HepG2 (cell line): ENCODE data around the gene SMARCB1. TPM values are rescaled to one million over a fixed set of nuclear protein-coding genes. Genes with fewer than 3 reads are reported as not detected.

ENCODE experiments used
- CHD2 ChIP-seq: IDR thresholded peaks from 2 replicates; pipeline ENCODE4 v1.6.1; 2011; ENCODE audit warnings: low read depth, low read length, improper control_type of control experiment
- FOSL2 ChIP-seq: sonication (generic); formaldehyde crosslinking; IDR thresholded peaks from 2 replicates; pipeline ENCODE4 v1.4.0; 2020; ENCODE audit warnings: missing genetic modification reagents
- GATA4 ChIP-seq: sonication (generic); IDR thresholded peaks from 2 replicates; pipeline ENCODE4 v1.6.1; 2016; ENCODE audit warnings: antibody characterized with exemption, low read depth, borderline replicate concordance
- HCFC1 ChIP-seq: fragments of 150-350 bp; IDR thresholded peaks from 2 replicates; pipeline ENCODE4 v1.6.1; 2014; ENCODE audit warnings: low read depth, low read length
- HNF4A ChIP-seq: sonication (generic); formaldehyde crosslinking; IDR thresholded peaks from 2 replicates; pipeline ENCODE4 v1.4.0; 2020; ENCODE audit warnings: missing genetic modification reagents
- HNF4G ChIP-seq, 2 experiments: sonication (generic) in 1 of 2; formaldehyde crosslinking in 1 of 2; IDR thresholded peaks; 2 replicates each; pipeline versions ENCODE4 v1.4.0 to v1.6.1; 2011 to 2020; ENCODE audit warnings: borderline replicate concordance in 2 of 2, low read depth in 2 of 2, mild to moderate bottlenecking in 2 of 2, low read length in 1 of 2, missing genetic modification reagents in 1 of 2, moderate library complexity in 1 of 2
- NFATC3 ChIP-seq: sonication (generic); formaldehyde crosslinking; IDR thresholded peaks from 2 replicates; pipeline ENCODE4 v1.5.1; 2020; ENCODE audit warnings: mild to moderate bottlenecking, missing genetic modification reagents
- NFE2 ChIP-seq: sonication (generic); formaldehyde crosslinking; IDR thresholded peaks from 2 replicates; pipeline ENCODE4 v1.4.0; 2020; ENCODE audit warnings: missing genetic modification reagents
- PBX2 ChIP-seq: IDR thresholded peaks from 2 replicates; pipeline ENCODE4 v1.6.1; 2016; ENCODE audit warnings: control low read depth
- RELA ChIP-seq: sonication (generic); formaldehyde crosslinking; IDR thresholded peaks from 2 replicates; pipeline ENCODE4 v1.4.0; 2020; ENCODE audit warnings: missing genetic modification reagents
- SIN3A ChIP-seq: IDR thresholded peaks from 2 replicates; pipeline ENCODE4 v1.6.1; 2011; ENCODE audit warnings: low read depth, mild to moderate bottlenecking, control low read depth, low read length, borderline replicate concordance
- SRSF9 ChIP-seq: fragments of 200-400 bp; formaldehyde crosslinking; IDR thresholded peaks from 2 replicates; pipeline ENCODE4 v1.6.1; 2018; ENCODE audit warnings: borderline replicate concordance, mild to moderate bottlenecking, low read depth, low read length; ENCODE audit not compliant: insufficient read depth, poor library complexity, severe bottlenecking
- STAT5B ChIP-seq: sonication (generic); formaldehyde crosslinking; IDR thresholded peaks from 2 replicates; pipeline ENCODE4 v1.4.0; 2020; ENCODE audit warnings: missing genetic modification reagents
- ZNF274 ChIP-seq: sonication (generic); formaldehyde crosslinking; IDR thresholded peaks from 2 replicates; pipeline ENCODE4 v1.5.1; 2020; ENCODE audit warnings: mild to moderate bottlenecking, missing genetic modification reagents
- ZNF549 ChIP-seq: sonication (generic); formaldehyde crosslinking; IDR thresholded peaks from 2 replicates; pipeline ENCODE4 v1.5.0; 2020; ENCODE audit warnings: missing genetic modification reagents
- ZNF609 ChIP-seq: sonication (generic); formaldehyde crosslinking; IDR thresholded peaks from 2 replicates; pipeline ENCODE4 v1.4.0; 2020; ENCODE audit warnings: mild to moderate bottlenecking, missing genetic modification reagents, borderline replicate concordance
- ZNF790 ChIP-seq: sonication (generic); formaldehyde crosslinking; IDR thresholded peaks from 2 replicates; pipeline ENCODE4 v1.8.0; 2022; ENCODE audit warnings: missing genetic modification reagents, mild to moderate bottlenecking, borderline replicate concordance
- ZSCAN12 ChIP-seq: sonication (generic); formaldehyde crosslinking; IDR thresholded peaks from 2 replicates; pipeline ENCODE4 v1.9.0; 2021; ENCODE audit warnings: mild to moderate bottlenecking, missing genetic modification reagents
- ZSCAN29 ChIP-seq: sonication (generic); formaldehyde crosslinking; conservative IDR thresholded peaks from 2 replicates; pipeline ENCODE4 v1.4.0; 2020; ENCODE audit warnings: mild to moderate bottlenecking, missing genetic modification reagents
- polyA plus RNA-seq, 8 experiments: library from polyadenylated mRNA; depleted of rRNA in 3 of 8; stranded (reverse) in 7 of 8; unstranded in 1 of 8; fragments of >200 nt; fragmentation: Illumina TruSeq in 4 of 8; extraction: Trizol in 4 of 8; gene quantifications; 2 replicates each; pipeline versions ENCODE4 v1.2.1 to v1.2.3, GENCODE V29; 2011 to 2016; ENCODE audit warnings: low read depth in 4 of 8, missing spikeins in 1 of 8, mixed read lengths in 1 of 8; ENCODE audit not compliant: insufficient read depth in 1 of 8
- total RNA-seq, 5 experiments: library from RNA; depleted of rRNA; stranded (reverse); fragments of >200 nt; fragmentation: Illumina TruSeq; extraction: Trizol; gene quantifications; 2 replicates each; pipeline ENCODE4 v1.2.3, GENCODE V29; 2016; ENCODE audit warnings: low read depth in 1 of 5

Gene SMARCB1
- total and polyA plus RNA-seq, 2 of the 13 experiments (the other 11 are each of a cell fraction or from before 2014, with no cell fraction given), result 74.0 to 166 TPM

GRCh38 chr22:23783265-23784150 is 3.3 kb upstream of the SMARCB1 start (continued):
- TF ChIP-seq HNF4G (IDR thresholded peaks at IDR 0.05; ENCODE audit: borderline replicate concordance, low read depth, low read length), result no peak
- TF ChIP-seq HNF4G (CRISPR knock-in tag; IDR thresholded peaks at IDR 0.05; ENCODE audit: borderline replicate concordance, low read depth), result no peak
- no peak for TF ChIP-seq SRSF9
- no peak for TF ChIP-seq HCFC1
- TF ChIP-seq ZSCAN29 (CRISPR knock-in tag), result no peak
- 0 out of 2 replicates have a peak, but pooled peaks have one; percentile 39 for TF ChIP-seq ZNF274 (CRISPR knock-in tag)
- TF ChIP-seq ZNF609, result no peak
- TF ChIP-seq FOSL2 (CRISPR knock-in tag), result 0 out of 2 replicates have a peak, but pooled peaks have one; percentile 2
- TF ChIP-seq NFATC3 (CRISPR knock-in tag), result no peak
- TF ChIP-seq ZNF549 (CRISPR knock-in tag), result no peak
- TF ChIP-seq ZNF790, result no peak
- no peak for TF ChIP-seq ZSCAN12
- no peak for TF ChIP-seq RELA (CRISPR knock-in tag)
- TF ChIP-seq NFE2 (CRISPR knock-in tag), result no peak
- TF ChIP-seq CHD2, result no peak
- no peak for TF ChIP-seq GATA4
- peak; percentile 19; the same call in 1 of the 2 replicates for TF ChIP-seq HNF4A
- no peak for TF ChIP-seq STAT5B (CRISPR knock-in tag)
- TF ChIP-seq SIN3A, result 0 out of 2 replicates have a peak, but pooled peaks have one; percentile 1
- no peak for TF ChIP-seq PBX2 (CRISPR knock-in tag)
